H1 (cell line): ENCODE data around the gene DRD1. TPM values are rescaled to one million over a fixed set of nuclear protein-coding genes. Genes with fewer than 3 reads are reported as not detected.

Source experiments
- CTCF ChIA-PET: fragments of 300-600 bp; sonication (Branson Sonifier 250); formaldehyde crosslinking; loops from one replicate; lab custom pipeline; 2021; ENCODE audit not compliant: partially characterized antibody; lab: Charles Lee
- POLR2A ChIA-PET: fragments of 300-600 bp; sonication (Branson Sonifier 250); formaldehyde crosslinking; loops from one replicate; lab custom pipeline; 2021; ENCODE audit warnings: inconsistent platforms; ENCODE audit not compliant: partially characterized antibody; lab: Charles Lee
- DNase-seq, 2 experiments: peaks; one replicate each; pipeline versions ENCODE4 v3.0.0 to v3.0.0-alpha.2; 2010 to 2022; ENCODE audit warnings: low spot score in 2 of 2, low read depth in 1 of 2, mixed read lengths in 1 of 2
- FAIRE-seq: peaks from 2 replicates; lab custom pipeline; 2011; peaks lifted over from hg19 to GRCh38; lab: Jason Lieb, UNC
- H2AFZ ChIP-seq: 2 replicates; pipeline ENCODE4 v1.8.1; 2012; ENCODE audit warnings: low read length, inconsistent platforms
- H2AK5ac ChIP-seq: 2 replicates; pipeline ENCODE4 v1.6.1; 2013; ENCODE audit warnings: low read depth, low read length
- H2BK120ac ChIP-seq: replicated peaks from 2 replicates; pipeline ENCODE3; 2013; ENCODE audit warnings: low read depth, low read length, inconsistent platforms
- H2BK12ac ChIP-seq: 2 replicates; pipeline ENCODE4 v1.6.1; 2013; ENCODE audit warnings: low read depth, low read length
- H2BK15ac ChIP-seq: 2 replicates; pipeline ENCODE4 v1.6.1; 2013; ENCODE audit warnings: low read length
- H2BK20ac ChIP-seq: 2 replicates; pipeline ENCODE4 v1.6.1; 2013; ENCODE audit warnings: low read length
- H2BK5ac ChIP-seq: 2 replicates; pipeline ENCODE4 v1.6.1; 2013; ENCODE audit warnings: low read depth, low read length
- H3K14ac ChIP-seq: 2 replicates; pipeline ENCODE4 v1.6.1; 2013; ENCODE audit warnings: inconsistent platforms; ENCODE audit not compliant: insufficient read length
- H3K18ac ChIP-seq: 2 replicates; pipeline ENCODE4 v1.6.1; 2013; ENCODE audit warnings: low read length; ENCODE audit errors: extremely low read depth
- H3K23ac ChIP-seq: 2 replicates; pipeline ENCODE4 v1.6.1; 2013; ENCODE audit warnings: inconsistent platforms; ENCODE audit not compliant: insufficient read length
- H3K23me2 ChIP-seq: 2 replicates; pipeline ENCODE4 v1.6.1; 2013; ENCODE audit warnings: low read depth, low read length
- H3K27ac ChIP-seq: 2 replicates; pipeline ENCODE4 v1.6.1; 2011; ENCODE audit warnings: low read depth, low read length, inconsistent platforms
- H3K27me3 ChIP-seq, 4 experiments: replicated peaks in 1 of 4; 1 replicate in 1 of 4; 2 replicates in 3 of 4; pipeline versions ENCODE4 v1.6.1 to v1.8.1; 2011 to 2013; ENCODE audit warnings: low read length in 3 of 4, mild to moderate bottlenecking in 3 of 4, inconsistent platforms in 2 of 4, mixed read lengths in 2 of 4, moderate library complexity in 1 of 4; ENCODE audit not compliant: control insufficient read depth in 3 of 4, insufficient read depth in 3 of 4; ENCODE audit errors: extremely low read depth in 1 of 4
- H3K36me3 ChIP-seq, 4 experiments: 2 replicates each; pipeline versions ENCODE4 v1.6.1 to v1.8.1; 2011 to 2013; ENCODE audit warnings: mild to moderate bottlenecking in 4 of 4, low read length in 3 of 4, moderate library complexity in 2 of 4, control low read depth in 1 of 4, inconsistent platforms in 1 of 4; ENCODE audit not compliant: insufficient read depth in 4 of 4, control insufficient read depth in 2 of 4
- H3K4ac ChIP-seq: replicated peaks from 2 replicates; pipeline ENCODE3; 2013; ENCODE audit warnings: low read length, low read depth, mixed read lengths, inconsistent platforms; ENCODE audit not compliant: insufficient read length
- H3K4me1 ChIP-seq, 4 experiments: replicated peaks in 1 of 4; 1 replicate in 1 of 4; 2 replicates in 3 of 4; pipeline versions ENCODE4 v1.6.1 to v1.8.1; 2011 to 2013; ENCODE audit warnings: low read length in 3 of 4, inconsistent platforms in 2 of 4, mixed read lengths in 1 of 4; ENCODE audit not compliant: insufficient read depth in 4 of 4, control insufficient read depth in 3 of 4
- H3K4me2 ChIP-seq, 2 experiments: 2 replicates each; pipeline versions ENCODE4 v1.6.1 to v1.8.1; 2011 to 2013; ENCODE audit warnings: low read depth in 2 of 2, low read length in 2 of 2, control low read depth in 1 of 2, inconsistent platforms in 1 of 2, mild to moderate bottlenecking in 1 of 2; ENCODE audit not compliant: insufficient read depth in 1 of 2
- H3K4me3 ChIP-seq, 4 experiments: fragments of 200-600, 300-600 bp in 1 of 4; sonication (generic), shearing (Covaris generic), sonication (Bioruptor Twin) in 1 of 4; 2 replicates each; pipeline versions ENCODE4 v1.5.1 to v1.8.1; 2011 to 2016; ENCODE audit warnings: low read length in 4 of 4, low read depth in 3 of 4, control low read depth in 2 of 4, inconsistent platforms in 2 of 4, mild to moderate bottlenecking in 2 of 4, mixed read lengths in 1 of 4, moderate library complexity in 1 of 4; ENCODE audit not compliant: insufficient read depth in 2 of 4; ENCODE audit errors: extremely low read depth in 1 of 4
- H3K56ac ChIP-seq: replicated peaks from 2 replicates; pipeline ENCODE3; 2013; ENCODE audit warnings: low read depth, mild to moderate bottlenecking, mixed read lengths, low read length, inconsistent platforms; ENCODE audit not compliant: insufficient read length
- H3K79me1 ChIP-seq: 2 replicates; pipeline ENCODE4 v1.6.1; 2013; ENCODE audit warnings: low read depth, low read length, control low read depth
- H3K79me2 ChIP-seq, 2 experiments: 2 replicates each; pipeline versions ENCODE4 v1.6.1 to v1.8.1; 2012 to 2013; ENCODE audit warnings: low read length in 2 of 2, mild to moderate bottlenecking in 2 of 2, inconsistent platforms in 1 of 2; ENCODE audit not compliant: insufficient read depth in 2 of 2, control insufficient read depth in 1 of 2
- H3K9ac ChIP-seq, 4 experiments: replicated peaks in 1 of 4; 1 replicate in 1 of 4; 2 replicates in 3 of 4; pipeline versions ENCODE4 v1.6.1 to v1.8.1; 2011 to 2013; ENCODE audit warnings: low read depth in 3 of 4, low read length in 3 of 4, control low read depth in 2 of 4, mild to moderate bottlenecking in 2 of 4, moderate library complexity in 2 of 4, inconsistent platforms in 1 of 4; ENCODE audit errors: extremely low read depth in 1 of 4
- H3K9me3 ChIP-seq, 2 experiments: 2 replicates each; pipeline versions ENCODE4 v1.6.1 to v1.8.1; 2012 to 2013; ENCODE audit warnings: mild to moderate bottlenecking in 2 of 2, moderate library complexity in 2 of 2, control low read depth in 1 of 2, inconsistent platforms in 1 of 2, low read depth in 1 of 2, low read length in 1 of 2, mixed read lengths in 1 of 2; ENCODE audit not compliant: insufficient read depth in 2 of 2
- H4K20me1 ChIP-seq, 2 experiments: replicated peaks in 1 of 2; 2 replicates each; pipeline versions ENCODE3 to v1.8.1; 2011 to 2013; ENCODE audit warnings: inconsistent platforms in 2 of 2, low read length in 2 of 2, mild to moderate bottlenecking in 1 of 2; ENCODE audit not compliant: insufficient read depth in 2 of 2, control insufficient read depth in 1 of 2
- H4K5ac ChIP-seq: 2 replicates; pipeline ENCODE4 v1.6.1; 2013; ENCODE audit warnings: low read length, low read depth, mixed read lengths, inconsistent platforms; ENCODE audit not compliant: insufficient read length
- H4K8ac ChIP-seq: 2 replicates; pipeline ENCODE4 v1.8.0; 2013; ENCODE audit warnings: mild to moderate bottlenecking, moderate library complexity, low read length, inconsistent platforms; ENCODE audit not compliant: insufficient read depth; ENCODE audit errors: extremely low read depth
- H4K91ac ChIP-seq: replicated peaks from 2 replicates; pipeline ENCODE3; 2013; ENCODE audit warnings: low read length, mixed read lengths, inconsistent platforms; ENCODE audit not compliant: insufficient read length
- ASH2L ChIP-seq: fragments of 200-600, 300-600 bp; sonication (generic); IDR thresholded peaks from one replicate; pipeline ENCODE4 v1.7.1; 2017; ENCODE audit warnings: low read length
- BRCA1 ChIP-seq: IDR thresholded peaks from 2 replicates; pipeline ENCODE4 v1.6.1; 2012; ENCODE audit warnings: low read depth, low read length, improper control_type of control experiment
- CHD1 ChIP-seq: IDR thresholded peaks from 2 replicates; pipeline ENCODE4 v1.6.1; 2012; ENCODE audit warnings: low read depth, low read length, improper control_type of control experiment
- GABPA ChIP-seq: IDR thresholded peaks from 2 replicates; pipeline ENCODE4 v1.6.1; 2011; ENCODE audit warnings: mild to moderate bottlenecking, low read length, moderate library complexity, borderline replicate concordance; ENCODE audit not compliant: insufficient read depth
- HDAC6 ChIP-seq: IDR thresholded peaks from one replicate; pipeline ENCODE4 v1.7.1; 2012; ENCODE audit warnings: low read depth, mild to moderate bottlenecking, inconsistent platforms, low read length, moderate library complexity
- MAFK ChIP-seq: IDR thresholded peaks from 2 replicates; pipeline ENCODE4 v1.6.1; 2012; ENCODE audit warnings: low read depth, mild to moderate bottlenecking, improper control_type of control experiment, low read length
- RBBP5 ChIP-seq: IDR thresholded peaks from 2 replicates; pipeline ENCODE4 v1.7.1; 2012; ENCODE audit warnings: low read depth, mild to moderate bottlenecking, inconsistent platforms, low read length, moderate library complexity, borderline replicate concordance
- SIN3A ChIP-seq, 2 experiments: IDR thresholded peaks in 1 of 2; conservative IDR thresholded peaks in 1 of 2; 2 replicates each; pipeline ENCODE4 v1.6.1; 2011 to 2012; ENCODE audit warnings: low read length in 2 of 2, improper control_type of control experiment in 1 of 2, low read depth in 1 of 2, mild to moderate bottlenecking in 1 of 2
- SP2 ChIP-seq: IDR thresholded peaks from 2 replicates; pipeline ENCODE4 v1.6.1; 2012; ENCODE audit warnings: mild to moderate bottlenecking, low read length, inconsistent platforms
- WGBS, 2 experiments: shearing (Covaris generic) in 1 of 2; methylation state at CpG; one replicate each; pipeline versions ENCODE4 v1.1.6 to v1.1.7; 2013 to 2015; ENCODE audit warnings: low lambda C conversion rate in 2 of 2, mixed read lengths in 2 of 2, inconsistent platforms in 1 of 2, low coverage in 1 of 2, missing lambda C conversion rate in 1 of 2; ENCODE audit not compliant: insufficient replicate concordance in 2 of 2, insufficient coverage in 1 of 2, insufficient read length in 1 of 2; ENCODE audit errors: extremely low coverage in 1 of 2, missing lambda C conversion rate in 1 of 2; 5-methylcytosine and 5-hydroxymethylcytosine counted together
- polyA plus RNA-seq, 7 experiments: library from polyadenylated mRNA; depleted of rRNA in 3 of 7; stranded (reverse) in 5 of 7; unstranded in 2 of 7; fragments of >200 nt in 5 of 7; fragments of 200-250 nt in 2 of 7; gene quantifications; 1 replicate in 5 of 7; 2 replicates in 1 of 7; 4 replicates in 1 of 7; pipeline versions ENCODE4 v1.2.1 to v1.2.3, GENCODE V29; 2011 to 2013; ENCODE audit warnings: missing spikeins in 2 of 7, mixed read lengths in 2 of 7
- total RNA-seq: library from RNA; stranded (reverse); fragmentation: NEBNext Ultra II Directional; extraction: Animal tissue kit (Norgen Biotek cat#: 25700); gene quantifications from 2 replicates; pipeline ENCODE4 v1.2.1, GENCODE V29; 2021
- TF ChIP-seq, protein P1 (sequence below): IDR thresholded peaks from 2 replicates; pipeline ENCODE4 v1.6.1; 2011; ENCODE audit warnings: low read length, improper control_type of control experiment

Gene DRD1
- total and polyA plus RNA-seq, 2 of the 8 experiments (the other 6 are each of a cell fraction or from before 2014, with no cell fraction given) = 0.03 to 0.19 TPM

DNA sequence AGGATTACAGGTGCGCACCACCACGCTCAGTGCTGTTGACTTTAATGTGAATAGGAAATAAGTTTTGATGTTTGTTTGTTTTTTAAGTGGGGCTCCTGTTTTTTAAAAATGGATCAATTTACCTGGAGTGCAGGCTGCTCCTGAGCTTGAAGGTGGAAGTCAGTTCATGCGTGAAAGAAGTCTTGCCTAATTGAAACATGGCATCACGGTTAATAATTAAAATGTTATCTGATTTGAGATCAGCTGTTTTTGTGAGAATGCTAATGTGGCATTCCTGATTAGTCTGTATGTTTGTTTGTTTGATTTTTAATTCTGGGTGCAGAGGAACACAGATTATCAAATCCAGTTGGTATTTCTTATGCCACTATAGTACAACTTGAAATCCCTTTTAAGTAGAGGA lies 40.8 kb upstream of the DRD1 start:
- no peak overlapping the region for H3K4ac ChIP-seq
- H4K91ac ChIP-seq = no peak overlapping the region
- no peak overlapping the region for H2BK20ac ChIP-seq
- H4K5ac ChIP-seq = no peak overlapping the region
- no peak overlapping the region for H2BK120ac ChIP-seq
- POLR2A ChIA-PET = no interaction called here
- peaks cover 29 to 30% of the 10 kb centered on the region in 2 experiments for H4K20me1 ChIP-seq
- H3K79me1 ChIP-seq = peaks cover 23% of the 10 kb centered on the region
- H2AFZ ChIP-seq = no peak overlapping the region
- no peak overlapping the region for H3K18ac ChIP-seq
- peaks cover 0 to under 1% (median 0%) of the 10 kb centered on the region in 4 experiments; a peak in 2 of 7 replicates for H3K4me1 ChIP-seq
- H3K56ac ChIP-seq = no peak overlapping the region
- H3K36me3 ChIP-seq = peaks cover 2 to 17% (median 11%) of the 10 kb centered on the region in 4 experiments; a peak in 6 of 8 replicates
- no peak overlapping the region for H3K23ac ChIP-seq
- H2AK5ac ChIP-seq = no peak overlapping the region
- H2BK5ac ChIP-seq = no peak overlapping the region
- no peak for DNase-seq
- no peaks in the 10 kb centered on the region for H3K9me3 ChIP-seq
- H3K4me3 ChIP-seq = no peak overlapping the region
- H3K27ac ChIP-seq = no peak overlapping the region
- peaks cover 15 to 97% of the 10 kb centered on the region in 2 experiments for H3K79me2 ChIP-seq
- no peaks in the 10 kb centered on the region for H3K27me3 ChIP-seq
- H2BK12ac ChIP-seq = no peak overlapping the region
- H4K8ac ChIP-seq = no peak overlapping the region
- FAIRE-seq = no peak
- H3K14ac ChIP-seq = no peak overlapping the region
- no peak overlapping the region for H2BK15ac ChIP-seq
- no peak overlapping the region for H3K9ac ChIP-seq
- CTCF ChIA-PET = interaction anchor here (0.8 kb wide), 2 partner anchors 20 to 248 kb away, joined by 3 read pairs; no protein-coding TSS in a partner anchor
- WGBS, 2 experiments = 86% methylated on average over 4 of the region's 4 CpGs; no CpG with 5 or more reads in 1 of the 2 experiments
- no peaks in the 10 kb centered on the region for H3K23me2 ChIP-seq
- H3K4me2 ChIP-seq = no peak overlapping the region
- TF ChIP-seq HDAC6 = no peak
- TF ChIP-seq GABPA = no peak
- TF ChIP-seq SIN3A (conservative IDR thresholded peaks at IDR 0.05 in 1 of 2, IDR thresholded peaks at IDR 0.05 in 1 of 2; ENCODE audit: low read depth in 1 of 2, low read length in 2 of 2) = no peak
- TF ChIP-seq, protein P1, sequence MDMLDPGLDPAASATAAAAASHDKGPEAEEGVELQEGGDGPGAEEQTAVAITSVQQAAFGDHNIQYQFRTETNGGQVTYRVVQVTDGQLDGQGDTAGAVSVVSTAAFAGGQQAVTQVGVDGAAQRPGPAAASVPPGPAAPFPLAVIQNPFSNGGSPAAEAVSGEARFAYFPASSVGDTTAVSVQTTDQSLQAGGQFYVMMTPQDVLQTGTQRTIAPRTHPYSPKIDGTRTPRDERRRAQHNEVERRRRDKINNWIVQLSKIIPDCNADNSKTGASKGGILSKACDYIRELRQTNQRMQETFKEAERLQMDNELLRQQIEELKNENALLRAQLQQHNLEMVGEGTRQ = no peak
- TF ChIP-seq RBBP5 = no peak
- TF ChIP-seq CHD1 = no peak
- no peak for TF ChIP-seq MAFK
- no peak for TF ChIP-seq SP2
- no peak for TF ChIP-seq BRCA1
- TF ChIP-seq ASH2L = no peak
